Cardiac septum (tissue), 1 donor: ENCODE results near the gene RBM33. TPM values are rescaled to one million over a fixed set of nuclear protein-coding genes. Genes with fewer than 3 reads are reported as not detected.
A peak's percentile ranks its signal among the peaks of the same experiment; 100 is the strongest.
"Not testable (repeated sequence)": the region's sequence is repeated elsewhere in the genome, so short reads cannot be mapped to it uniquely, and the experiment has no call there.

ENCODE experiments used
- DNase-seq: peaks from one replicate; pipeline ENCODE4 v3.0.0-alpha.2; 2020; ENCODE audit warnings: low spot score
- intact Hi-C: fragments of 100-400 bp; cut with DNase I; formaldehyde crosslinking; loops from one replicate; pipeline ENCODE4 v1.14.0; 2022
- long read RNA-seq: library from polyadenylated mRNA; unstranded; transcript quantifications from one replicate; pipeline ENCODE4 v2.0.0, GENCODE V29; 2021
- total RNA-seq: library from RNA; stranded (reverse); fragmentation: NEBNext Ultra II Directional; extraction: Animal tissue kit (Norgen Biotek cat#: 25700); gene quantifications from one replicate; pipeline ENCODE4 v1.2.1, GENCODE V29; 2021
- donor health status: DM: no; HTN: no; CAD: no.

The RBM33 gene
- 41.4 TPM for total RNA-seq
- long read RNA-seq, transcript RBM33-201 (6 exons, 1,404 nt): major isoform, 18 of 38 reads
- long read RNA-seq, partial matches to known transcripts: 6 of 38 reads
- long read RNA-seq, other reads (novel, unspliced or antisense): 14 of 38 reads

DNA sequence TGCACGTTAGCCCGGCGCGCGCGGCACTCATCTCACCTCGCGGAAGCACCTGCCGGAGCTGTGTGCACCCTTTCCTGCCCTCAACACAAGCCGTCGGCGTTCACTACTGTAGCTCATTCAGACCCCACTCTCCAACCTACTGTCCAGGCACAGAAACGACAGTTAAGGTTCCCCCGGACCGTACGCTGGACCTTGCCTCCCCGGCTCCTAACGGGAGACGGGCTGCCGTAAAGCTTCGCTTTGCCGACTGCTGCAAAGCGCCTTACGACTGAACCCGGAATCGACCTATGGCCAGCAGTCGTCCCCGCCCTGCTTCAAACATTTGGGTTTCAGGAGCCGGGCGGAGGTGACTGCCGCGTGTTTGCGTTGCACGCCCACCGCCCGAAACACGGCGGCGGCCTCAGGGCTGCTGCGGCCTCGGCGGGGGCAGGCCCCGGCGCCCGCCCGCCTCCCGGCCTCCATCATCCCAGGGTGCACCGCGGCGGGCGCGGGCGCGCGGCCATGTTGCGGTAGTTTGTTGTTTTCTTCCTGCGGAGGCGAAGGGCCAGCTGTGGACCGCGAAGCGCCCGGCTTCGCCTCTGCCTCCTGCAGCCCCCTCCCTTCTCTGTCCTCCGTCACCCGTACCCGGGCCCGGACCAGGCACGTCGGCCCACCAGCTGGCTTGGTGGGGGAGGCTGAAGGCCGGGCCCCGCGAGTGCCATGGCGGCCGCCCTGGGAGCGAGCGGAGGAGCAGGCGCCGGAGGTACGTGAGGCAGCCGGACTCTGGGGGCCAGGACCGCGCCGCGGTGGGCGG, at the start of gene RBM33:
Gene RBM33, plus strand, starts transcription at position 484 of the 793 bp plus-strand sequence. Its CDS starts 216 bp downstream, at position 700.
- intact Hi-C loops: loop anchor here (5.0 kb wide), 1 partner anchor 98 kb away; no protein-coding TSS in a partner anchor
- peak; percentile 91 for DNase-seq

GRCh38 chr7:155594961-155595366, 49.5 kb upstream of the RBM33 start:
- intact Hi-C loops: no loop called here
- DNase-seq: no peak

- intact Hi-C loops: loop anchor here (2.0 kb wide), 1 partner anchor 143 kb away; no protein-coding TSS in a partner anchor
- no peak for DNase-seq
Measured at GRCh38 chr7:155597753-155598140, 46.7 kb upstream of the RBM33 start.

DNA sequence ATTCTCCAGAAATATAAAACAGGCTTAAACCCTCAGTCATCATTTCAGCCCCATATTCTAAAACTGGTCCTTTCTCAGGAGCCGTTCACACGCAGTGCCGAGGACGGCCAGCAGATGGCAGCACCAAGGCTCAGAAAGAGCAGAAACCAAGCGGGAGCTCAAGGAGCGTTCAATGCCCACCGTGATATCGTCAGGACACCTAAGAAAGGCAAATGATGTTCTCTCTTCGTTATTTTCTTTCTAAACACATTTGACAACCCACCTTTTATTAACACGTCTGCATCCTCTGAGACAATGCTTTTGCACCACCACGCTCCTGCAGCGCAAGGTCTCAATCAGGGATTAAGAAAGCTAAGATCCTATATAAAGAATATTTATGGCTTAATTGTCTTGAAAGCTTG, 45.7 kb upstream of the RBM33 start:
- intact Hi-C loops: no loop called here

DNA sequence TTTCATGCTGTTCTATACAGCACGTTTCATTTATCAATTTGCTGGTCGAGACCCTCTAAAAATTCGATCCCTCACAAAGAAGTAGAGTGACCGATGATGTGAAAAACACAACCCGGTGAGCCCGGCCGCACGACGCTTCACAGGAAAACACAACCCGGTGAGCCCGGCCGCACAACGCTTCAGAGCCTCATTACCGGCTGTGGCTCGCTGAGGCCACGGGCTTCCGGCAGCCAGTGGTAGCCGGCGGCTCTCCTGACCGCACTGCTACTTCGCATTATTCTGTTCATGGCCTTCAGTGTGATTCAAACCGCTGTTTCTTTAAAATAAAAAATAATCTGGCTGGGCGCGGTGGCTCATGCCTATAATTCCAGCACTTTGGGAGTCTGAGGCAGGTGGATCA, 42.3 kb upstream of the RBM33 start:
- no peak for DNase-seq
- intact Hi-C loops: no loop called here

More for the DNA sequence above, 45.7 kb upstream of the RBM33 start:
- DNase-seq: peak; percentile 92

- no peak for DNase-seq
- intact Hi-C loops: no loop called here
Measured at GRCh38 chr7:155602750-155603149, 41.7 kb upstream of the RBM33 start.

DNA sequence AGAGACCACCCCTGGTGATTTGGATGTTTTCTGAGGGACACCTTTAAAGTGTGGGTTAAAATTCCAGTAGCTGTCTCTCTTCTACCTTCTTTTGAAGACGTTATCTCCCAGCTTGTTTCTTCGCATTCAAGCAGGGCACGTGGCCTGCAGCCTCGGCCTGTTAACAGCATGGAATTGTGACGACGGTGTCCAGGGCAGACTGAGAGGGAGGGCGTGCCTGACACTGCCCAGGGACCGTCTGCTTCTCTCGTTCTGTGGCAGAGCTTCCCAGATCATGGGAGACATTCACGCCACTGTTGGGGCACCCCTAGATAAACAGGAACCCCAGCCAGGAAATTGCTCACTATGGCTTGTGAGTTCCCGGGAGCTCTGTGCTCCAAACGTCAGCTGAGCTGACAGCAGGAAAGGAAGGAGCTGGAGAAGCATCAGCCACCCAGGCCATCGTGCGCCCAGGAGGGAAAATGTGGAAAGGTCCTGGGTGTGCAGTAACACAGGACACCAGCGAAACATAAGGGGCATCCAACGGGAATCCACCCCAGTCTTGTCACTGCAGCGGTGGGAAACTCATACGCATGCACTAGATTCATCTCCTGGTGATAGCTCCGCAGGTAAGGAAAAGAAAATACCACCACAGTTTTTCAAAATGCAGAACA, 41.1 kb upstream of the RBM33 start:
- intact Hi-C loops: no loop called here

DNA sequence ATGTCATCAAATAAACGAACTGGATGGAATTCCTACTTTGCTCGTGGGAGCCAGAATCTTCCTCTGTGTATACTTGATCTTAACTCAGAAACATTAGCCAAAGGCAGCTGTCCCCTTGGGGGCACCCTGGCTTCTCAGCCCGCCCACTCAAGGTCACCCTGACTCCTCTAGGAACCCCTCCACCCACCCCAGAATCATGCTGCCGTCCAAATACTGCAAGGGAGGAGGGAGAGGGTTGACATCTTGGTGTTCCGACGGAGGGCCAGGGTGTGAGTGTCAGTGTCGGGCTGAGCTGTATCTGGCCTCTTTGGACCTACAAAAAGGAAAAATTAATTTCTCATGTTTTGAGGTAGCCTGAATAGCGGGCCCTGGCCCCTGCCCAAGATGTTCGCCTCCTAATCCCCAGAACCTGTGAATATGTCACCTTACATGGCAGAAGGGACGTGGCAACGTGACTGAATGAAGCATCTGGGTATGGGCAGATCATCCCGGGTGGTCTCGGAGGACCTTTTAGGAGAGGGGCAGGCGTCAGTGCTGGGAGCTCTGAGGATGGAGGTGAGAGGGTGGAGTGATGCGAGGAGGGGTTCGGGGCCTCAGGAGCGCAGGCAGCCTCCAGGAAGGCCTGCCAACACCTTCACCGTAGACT, 40.5 kb upstream of the RBM33 start:
- DNase-seq: no peak
- intact Hi-C loops: no loop called here

More for the DNA sequence above, 41.1 kb upstream of the RBM33 start:
- DNase-seq: no peak

DNA sequence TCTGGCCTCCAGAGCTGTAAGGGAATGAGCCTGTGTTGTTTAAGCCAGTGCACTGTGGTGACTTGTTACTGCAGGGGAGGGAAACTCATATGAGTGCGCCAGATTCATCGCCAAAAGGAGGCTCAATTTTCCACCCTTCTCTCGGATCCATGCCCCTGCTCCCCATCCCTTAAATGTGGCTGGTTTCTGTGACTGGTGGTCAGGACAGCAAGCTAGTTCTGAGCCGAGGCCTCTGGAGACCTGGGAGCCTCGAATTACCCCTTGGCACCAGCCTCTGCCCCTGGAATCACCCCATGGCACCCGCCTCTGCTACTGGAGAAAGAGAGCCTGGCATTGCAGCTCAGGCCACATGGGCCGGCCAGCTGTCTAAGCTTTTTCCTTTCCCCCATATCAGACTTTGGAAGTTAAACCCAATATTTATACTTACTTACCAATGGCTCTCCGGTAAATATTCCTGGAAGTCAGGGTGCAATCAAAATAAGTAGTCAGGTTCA, 39.9 kb upstream of the RBM33 start:
- intact Hi-C loops: no loop called here
- no peak for DNase-seq

DNA sequence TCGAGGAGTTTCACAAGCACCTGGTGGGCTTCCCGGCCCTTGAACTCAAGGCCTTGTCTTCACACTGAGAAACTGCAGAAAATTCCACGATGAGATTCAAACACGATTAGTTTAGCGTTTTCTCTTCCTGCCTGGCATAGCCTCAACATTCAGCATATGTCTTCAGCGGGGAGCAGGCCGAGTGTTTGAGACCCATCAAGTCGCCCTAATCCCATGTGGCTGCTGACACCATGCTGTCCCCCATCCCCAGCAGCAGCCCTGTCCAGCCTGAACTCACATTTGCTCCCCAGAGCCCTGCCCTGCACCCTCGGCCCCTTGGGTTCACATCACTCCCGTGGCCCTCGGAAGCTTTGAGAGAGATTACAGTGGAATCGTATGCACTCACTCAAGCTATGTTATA, 35.3 kb upstream of the RBM33 start:
- intact Hi-C loops: no loop called here
- DNase-seq: no peak

- intact Hi-C loops: no loop called here
- no peak for DNase-seq
Measured at GRCh38 chr7:155610633-155611193, 33.7 kb upstream of the RBM33 start.

DNA sequence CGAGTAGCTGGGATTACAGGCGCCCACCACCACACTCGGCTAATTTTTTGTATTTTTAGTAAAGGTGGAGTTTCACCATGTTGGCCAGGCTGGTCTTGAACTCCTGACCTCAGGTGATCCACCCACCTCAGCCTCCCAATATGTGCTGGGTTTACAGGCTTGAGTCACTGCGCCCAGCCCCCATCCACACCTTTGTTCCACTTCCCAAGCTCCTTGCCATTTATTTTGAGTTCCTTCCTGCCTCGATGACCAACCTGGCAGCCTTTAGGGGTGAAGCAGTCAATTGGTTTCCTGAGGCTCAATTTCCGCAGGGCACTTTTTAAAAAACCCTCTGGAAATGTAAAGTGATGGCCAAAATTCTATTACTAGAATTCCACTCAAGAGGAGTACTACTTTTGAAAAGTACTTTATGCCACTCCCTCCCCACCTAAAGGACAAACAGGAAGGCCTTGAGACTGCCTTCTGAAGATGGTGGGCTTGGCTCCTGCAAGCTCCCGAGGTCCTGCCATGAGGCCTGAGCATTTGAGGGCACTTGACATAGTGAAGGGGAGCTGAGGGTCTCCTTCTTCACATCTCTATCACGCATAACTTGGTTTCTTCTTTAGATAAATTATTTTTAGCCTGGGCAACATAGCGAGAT, 32.5 kb upstream of the RBM33 start:
- no peak for DNase-seq
- intact Hi-C loops: no loop called here

- no peak for DNase-seq
- intact Hi-C loops: no loop called here
Measured at GRCh38 chr7:155612658-155613057, 31.8 kb upstream of the RBM33 start.

DNA sequence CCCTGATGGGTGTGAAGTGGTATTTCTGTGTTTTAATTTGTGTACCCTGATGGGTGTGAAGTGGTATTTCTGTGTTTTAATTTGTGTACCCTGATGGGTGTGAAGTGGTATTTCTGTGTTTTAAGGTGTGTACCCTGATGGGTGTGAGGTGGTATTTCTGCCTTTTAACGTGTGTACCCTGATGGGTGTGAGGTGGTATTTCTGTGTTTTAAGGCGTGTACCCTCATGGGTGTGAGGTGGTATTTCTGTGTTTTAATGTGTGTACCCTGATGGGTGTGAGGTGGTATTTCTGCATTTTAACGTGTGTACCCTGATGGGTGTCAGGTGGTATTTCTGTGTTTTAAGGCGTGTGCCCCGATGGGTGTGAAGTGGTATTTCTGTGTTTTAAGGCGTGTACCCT, 29.4 kb upstream of the RBM33 start:
- intact Hi-C loops: not testable (repeated sequence)

DNA sequence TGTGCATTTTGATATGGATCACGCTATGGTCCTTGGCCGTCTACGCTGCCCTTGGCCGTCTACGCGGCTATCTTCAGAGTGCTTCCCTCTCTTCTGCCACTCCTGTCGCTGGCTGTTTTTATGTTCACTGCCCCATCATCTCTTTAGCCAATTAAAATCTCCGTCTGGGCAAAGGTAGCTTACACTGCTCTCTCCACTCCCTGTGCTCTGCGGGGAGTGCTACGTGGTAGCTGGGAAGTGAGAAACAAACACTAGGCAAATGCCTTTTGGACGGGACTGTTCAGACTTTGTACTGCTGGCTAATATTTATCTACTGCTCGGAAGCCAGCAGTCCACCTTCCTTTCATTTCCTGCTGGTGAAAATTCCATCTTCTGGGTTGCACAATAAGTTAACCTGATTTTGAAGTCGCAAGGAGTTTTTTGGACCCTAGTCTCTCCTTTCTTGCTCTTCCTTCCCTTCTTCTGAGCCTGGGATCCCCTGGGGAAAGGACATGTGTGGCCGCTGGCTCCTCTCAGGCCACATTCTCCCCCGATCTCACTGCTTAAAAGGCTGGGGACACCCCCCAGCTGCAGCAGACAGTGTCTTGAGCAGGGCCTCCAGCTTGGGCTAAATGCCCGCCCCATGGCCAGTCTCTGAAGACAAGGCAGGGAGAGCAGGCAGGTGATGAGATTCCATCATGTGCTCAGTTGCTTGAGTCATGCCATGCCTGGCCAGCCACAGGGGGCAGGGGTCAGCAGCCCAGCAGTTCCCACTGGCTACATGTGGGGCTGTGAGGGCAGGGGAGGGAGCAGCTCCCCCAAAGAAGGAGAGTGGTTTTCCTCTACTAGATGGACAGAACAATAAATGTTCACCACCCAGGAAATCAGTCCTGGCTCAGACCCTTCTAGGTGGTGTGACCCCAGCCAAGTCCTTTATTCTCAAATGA, 25.5 kb upstream of the RBM33 start:
- intact Hi-C loops: no loop called here
- no peak for DNase-seq

More for the DNA sequence above, 29.4 kb upstream of the RBM33 start:
- DNase-seq: not testable (repeated sequence)

DNA sequence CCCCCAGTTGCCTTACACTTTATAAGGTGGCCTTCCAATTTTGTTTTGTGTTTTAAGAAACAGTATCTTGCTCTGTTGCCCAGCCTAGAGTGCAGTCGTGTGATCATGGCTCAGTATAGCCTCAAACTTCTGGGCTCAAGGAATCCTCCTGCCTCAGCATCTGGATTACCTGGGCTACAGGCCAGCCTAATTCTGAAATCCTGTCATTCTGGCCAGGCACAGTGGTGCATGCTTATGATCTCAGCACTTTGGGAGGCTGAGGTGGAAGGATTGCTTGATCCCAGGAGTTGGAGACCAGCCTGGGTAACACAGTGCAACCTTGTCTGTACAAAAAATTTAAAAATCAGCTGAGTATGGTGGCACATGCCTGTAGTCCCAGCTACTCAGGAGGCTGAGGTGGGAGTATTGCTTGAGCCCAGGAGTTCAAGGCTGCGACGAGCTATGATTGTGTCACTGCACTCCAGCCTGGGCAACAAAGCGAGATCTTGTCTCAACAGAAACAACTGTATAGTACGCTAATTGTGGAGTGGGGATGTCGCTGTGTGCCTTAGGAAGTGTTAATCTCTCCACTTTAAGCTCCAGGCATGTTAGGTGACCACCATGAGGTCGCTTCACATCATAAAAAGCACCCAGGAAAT, 24.7 kb upstream of the RBM33 start:
- intact Hi-C loops: no loop called here
- no peak for DNase-seq

DNA sequence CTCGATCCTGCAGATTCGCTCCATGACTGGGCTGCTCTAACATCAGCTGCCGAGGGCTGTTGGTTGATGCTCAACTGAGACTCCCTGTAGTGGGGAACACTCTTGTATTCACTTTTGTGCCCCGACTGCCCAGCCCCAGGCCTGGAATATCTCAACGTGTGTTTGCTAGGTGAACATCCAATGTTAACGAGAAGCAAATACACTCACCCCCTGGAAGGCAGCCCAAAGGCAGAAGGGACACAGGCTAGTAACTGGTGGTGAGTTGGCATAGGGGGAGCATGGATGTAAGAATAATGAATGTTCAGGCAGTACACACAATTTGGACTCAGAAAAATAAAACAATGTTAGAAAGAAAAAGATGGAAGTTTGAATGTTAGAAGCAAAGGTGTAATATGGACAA, 24.0 kb upstream of the RBM33 start:
- intact Hi-C loops: no loop called here

More for the DNA sequence above, 24.0 kb upstream of the RBM33 start:
- no peak for DNase-seq
